Measurements from ENCODE around the gene NFATC2. TPM values are rescaled to one million over a fixed set of nuclear protein-coding genes. Genes with fewer than 3 reads are reported as not detected.

NFATC2 gene
- 0.15 and 0.17 TPM in 2 replicates for total RNA-seq

DNA sequence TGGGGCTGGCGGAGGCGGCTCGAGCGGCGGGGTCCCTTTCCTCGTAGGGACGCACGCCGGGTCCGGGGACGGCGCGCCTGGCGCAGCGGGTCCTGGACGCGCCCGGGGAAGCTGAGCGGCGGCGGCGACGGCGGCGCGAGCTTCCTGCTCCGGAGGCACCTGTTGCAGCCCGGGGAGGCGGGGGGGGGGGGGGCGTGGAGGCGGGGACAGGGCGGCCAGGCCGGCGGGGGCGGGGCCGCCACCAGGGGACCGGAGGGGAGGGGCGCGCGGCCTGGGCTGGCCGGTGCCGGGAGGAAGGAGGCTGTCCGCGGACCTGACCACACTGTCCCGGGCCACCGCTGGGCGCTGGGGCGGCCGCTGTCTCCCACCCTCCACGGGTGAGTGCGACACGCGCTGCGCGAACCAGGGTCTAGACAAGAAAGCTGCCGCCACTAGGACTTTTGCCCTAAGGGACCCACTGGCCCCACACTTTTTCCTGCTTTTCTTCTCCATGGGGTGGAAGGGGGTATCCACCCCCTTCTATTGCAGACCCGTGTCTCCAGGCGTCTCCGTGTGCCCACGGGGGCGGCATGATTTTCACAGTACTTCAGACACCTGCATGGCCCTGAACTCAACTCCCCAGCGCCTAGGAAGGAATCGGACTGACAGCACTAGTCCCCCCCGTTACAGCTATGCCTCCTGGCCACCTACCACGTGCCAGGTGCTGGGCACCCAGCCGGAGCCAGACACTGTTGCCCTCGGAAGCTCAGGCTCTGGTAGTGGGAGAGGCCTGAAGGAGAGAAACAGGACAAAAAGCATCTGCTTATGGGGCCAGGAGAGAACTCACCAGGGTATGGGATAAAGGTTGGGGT is at the start of gene NFATC2:
NFATC2 (minus strand) TSS at position 149 of the 851 bp plus-strand sequence. CDS start 220 bp downstream, outside the sequence.

Other genes with a start within 250 kb of the NFATC2 start
- 6.2 and 6.4 TPM in 2 replicates for gene ATP9A, start 225.7 kb upstream of the NFATC2 start, total RNA-seq